ENCODE results near the gene IHH. TPM values are rescaled to one million over a fixed set of nuclear protein-coding genes. Genes with fewer than 3 reads are reported as not detected.

Gene IHH
- total RNA-seq, 4 donors from 2014 or later, result 0.38 TPM; not detected in 3

- no peak for DNase-seq
- no peaks in the 10 kb centered on the region for H3K4me1 ChIP-seq
- no peak for TF ChIP-seq CTCF (IDR thresholded peaks at IDR 0.05)
- TF ChIP-seq POLR2A (IDR thresholded peaks at IDR 0.05), result no peak
- intact Hi-C loops (cut with DNase I), result no loop called here
- H3K36me3 ChIP-seq, result no peaks in the 10 kb centered on the region
- H3K4me3 ChIP-seq, result no peak overlapping the region
- 70 to 81% methylated on average over 2 to 5 of the region's 16 CpGs for WGBS, 2 donors
- no peaks in the 10 kb centered on the region for H3K9me3 ChIP-seq
- peaks cover 0 to 90% (median under 1%) of the 10 kb centered on the region in 4 donors for H3K27me3 ChIP-seq
- no peak overlapping the region for H3K27ac ChIP-seq
Observed at GRCh38 chr2:219030177-219030940, 30.4 kb downstream of the IHH start.

GRCh38 chr2:219029829-219030165, 30.9 kb downstream of the IHH start:
- H3K27ac ChIP-seq, result no peak overlapping the region
- WGBS, 2 donors, result 27 to 37% methylated on average over 5 of the region's 9 CpGs
- H3K27me3 ChIP-seq, result peaks cover 0 to 90% (median 1%) of the 10 kb centered on the region in 4 donors
- no peaks in the 10 kb centered on the region for H3K4me1 ChIP-seq
- H3K4me3 ChIP-seq, result no peak overlapping the region
- TF ChIP-seq POLR2A (IDR thresholded peaks at IDR 0.05), result no peak
- TF ChIP-seq CTCF (IDR thresholded peaks at IDR 0.05), result peak; percentile 84 to 95 (median 90)
- intact Hi-C loops (cut with DNase I), result no loop called here
- peak; percentile 23 for DNase-seq
- H3K9me3 ChIP-seq, result no peaks in the 10 kb centered on the region
- no peaks in the 10 kb centered on the region for H3K36me3 ChIP-seq

- Histone ChIP-seq H3K4me3 (no peak overlapping the region), H3K4me1 (no peaks in the 10 kb centered on the region), H3K36me3 (no peaks in the 10 kb centered on the region), H3K9me3 (no peaks in the 10 kb centered on the region), H3K27ac (no peak overlapping the region), H3K27me3 (peaks cover 0 to 88% (median 1%) of the 10 kb centered on the region in 4 donors)
- intact Hi-C loops (cut with DNase I), result no loop called here
- WGBS, 2 donors, result 64 to 75% methylated on average over 8 of the region's 13 CpGs
- TF ChIP-seq CTCF (IDR thresholded peaks at IDR 0.05) (no peak), POLR2A (IDR thresholded peaks at IDR 0.05) (no peak)
- DNase-seq, result no peak
Observed at GRCh38 chr2:219028996-219029828, 31.5 kb downstream of the IHH start.

- TF ChIP-seq CTCF (IDR thresholded peaks at IDR 0.05) (no peak), POLR2A (IDR thresholded peaks at IDR 0.05) (no peak)
- Histone ChIP-seq H3K36me3 (no peaks in the 10 kb centered on the region), H3K9me3 (no peaks in the 10 kb centered on the region), H3K4me3 (no peak overlapping the region), H3K27ac (no peak overlapping the region), H3K27me3 (peaks cover 0 to 91% (median 1%) of the 10 kb centered on the region in 4 donors), H3K4me1 (no peaks in the 10 kb centered on the region)
- intact Hi-C loops (cut with DNase I), result no loop called here
- WGBS, 2 donors, result 63 to 78% methylated on average over 4 to 5 of the region's 5 CpGs
- no peak for DNase-seq
Observed at GRCh38 chr2:219028141-219028540, 32.6 kb downstream of the IHH start.

GRCh38 chr2:219027511-219028055, 33.1 kb downstream of the IHH start:
- DNase-seq, result no peak
- 86 to 90% methylated on average over 15 to 20 of the region's 22 CpGs for WGBS, 2 donors
- Histone ChIP-seq H3K36me3 (no peaks in the 10 kb centered on the region), H3K27ac (no peak overlapping the region), H3K4me3 (no peak overlapping the region), H3K27me3 (peaks cover 0 to 86% (median 1%) of the 10 kb centered on the region in 4 donors), H3K4me1 (no peaks in the 10 kb centered on the region), H3K9me3 (no peaks in the 10 kb centered on the region)
- intact Hi-C loops (cut with DNase I), result no loop called here
- TF ChIP-seq POLR2A (IDR thresholded peaks at IDR 0.05), result no peak
- TF ChIP-seq CTCF (IDR thresholded peaks at IDR 0.05), result no peak

All from esophagus squamous epithelium (tissue), 5 donors.